EH (cell line): ENCODE measurements around the gene PIK3R4.

Source experiments
- DNase-seq: peaks from one replicate; pipeline ENCODE4 v3.0.0-alpha.2; 2015; ENCODE audit warnings: low read depth

PIK3R4 gene

GRCh38 chr3:130741946-130742610, 4.6 kb downstream of the PIK3R4 start:
- DNase-seq = no peak

GRCh38 chr3:130739848-130740247, 6.8 kb downstream of the PIK3R4 start:
- no peak for DNase-seq

GRCh38 chr3:130738241-130738640, 8.4 kb downstream of the PIK3R4 start:
- no peak for DNase-seq

GRCh38 chr3:130737622-130738021, 9.0 kb downstream of the PIK3R4 start:
- peak; percentile 3 for DNase-seq

- DNase-seq = no peak
These were observed 13.3 kb downstream of the PIK3R4 start for GRCh38 chr3:130733236-130733875.

- DNase-seq = no peak
These were observed 14.1 kb downstream of the PIK3R4 start for GRCh38 chr3:130732501-130732900.

GRCh38 chr3:130731817-130732216, 14.8 kb downstream of the PIK3R4 start:
- DNase-seq = no peak

GRCh38 chr3:130729154-130729553, 17.5 kb downstream of the PIK3R4 start:
- no peak for DNase-seq

GRCh38 chr3:130728037-130728436, 18.6 kb downstream of the PIK3R4 start:
- DNase-seq = no peak

- DNase-seq = peak; percentile 56
These were observed 20.9 kb downstream of the PIK3R4 start for GRCh38 chr3:130725746-130726145.

- no peak for DNase-seq
These were observed 31.0 kb downstream of the PIK3R4 start for GRCh38 chr3:130715616-130716015.

- DNase-seq = no peak
These were observed 33.8 kb downstream of the PIK3R4 start for GRCh38 chr3:130712718-130713423.

GRCh38 chr3:130711565-130712324, 34.9 kb downstream of the PIK3R4 start:
- peak; percentile 24 for DNase-seq

GRCh38 chr3:130709671-130710070, 37.0 kb downstream of the PIK3R4 start:
- peak; percentile 55 for DNase-seq

GRCh38 chr3:130707902-130708601, 38.6 kb downstream of the PIK3R4 start:
- peak; percentile 22 for DNase-seq

- no peak for DNase-seq
These were observed 41.1 kb downstream of the PIK3R4 start for GRCh38 chr3:130705501-130705900.

GRCh38 chr3:130702985-130703384, 43.6 kb downstream of the PIK3R4 start:
- no peak for DNase-seq

- no peak for DNase-seq
These were observed 46.1 kb downstream of the PIK3R4 start for GRCh38 chr3:130700541-130700940.

GRCh38 chr3:130699765-130700164, 46.9 kb downstream of the PIK3R4 start:
- peak; percentile 30 for DNase-seq

- no peak for DNase-seq
These were observed 53.3 kb downstream of the PIK3R4 start for GRCh38 chr3:130693314-130693713.

GRCh38 chr3:130692455-130692854, 54.2 kb downstream of the PIK3R4 start:
- DNase-seq = no peak
